ENCODE data around the gene SSC4D. TPM values are rescaled to one million over a fixed set of nuclear protein-coding genes. Genes with fewer than 3 reads are reported as not detected.
A peak's percentile ranks its signal among the peaks of the same experiment; 100 is the strongest.

The SSC4D gene
- total and polyA plus RNA-seq, 9 of the 15 experiments (the other 6 are each of a cell fraction or from before 2014, with no cell fraction given), result 0.06 to 1.1 (median 0.85) TPM; not detected in 1

- TF ChIP-seq ARID4B (CRISPR knock-in tag; IDR thresholded peaks at IDR 0.05) (no peak), NUFIP1 (IDR thresholded peaks at IDR 0.05; ENCODE audit: partially characterized antibody) (no peak), NFE2L1 (tag; IDR thresholded peaks at IDR 0.05; ENCODE audit: borderline replicate concordance, low read depth) (no peak), MAZ (CRISPR knock-in tag; conservative IDR thresholded peaks at IDR 0.05 in 1 of 2, IDR thresholded peaks at IDR 0.05 in 1 of 2) (no peak; a peak in 1 of 4 replicates), IRF9 (tag; IDR thresholded peaks at IDR 0.05) (peak; percentile 36; the same call in 1 of the 2 replicates), ZNF224 (CRISPR knock-in tag; IDR thresholded peaks at IDR 0.05) (no peak), ASH1L (IDR thresholded peaks at IDR 0.05; ENCODE audit: borderline replicate concordance, low read depth, partially characterized antibody) (peak; percentile 86), ZNF316 (IDR thresholded peaks at IDR 0.05) (no peak), SP2 (IDR thresholded peaks at IDR 0.05; ENCODE audit: extremely low read depth, low read depth, low read length, poor library complexity, severe bottlenecking) (no peak), MECOM (CRISPR knock-in tag; IDR thresholded peaks at IDR 0.05) (no peak), ZNF143 (CRISPR knock-in tag; IDR thresholded peaks at IDR 0.05) (no peak), CGGBP1 (CRISPR knock-in tag; IDR thresholded peaks at IDR 0.05) (no peak; the same call in 1 of the 2 replicates), SIN3A (IDR thresholded peaks at IDR 0.05; ENCODE audit: borderline replicate concordance in 2 of 2, control insufficient read depth in 1 of 2, low read depth in 2 of 2, low read length in 2 of 2) (no peak), SRSF9 (IDR thresholded peaks at IDR 0.05; ENCODE audit: borderline replicate concordance, low read depth, low read length) (no peak), ZC3H11A (IDR thresholded peaks at IDR 0.05; ENCODE audit: low read depth, low read length) (no peak), POLR2A (conservative IDR thresholded peaks at IDR 0.05) (peak; percentile 66; the same call in 1 of the 2 replicates), YBX1 (IDR thresholded peaks at IDR 0.05) (no peak), SIRT6 (IDR thresholded peaks at IDR 0.05; ENCODE audit: low read depth, low read length) (no peak)
- TF ChIP-seq, protein P1, sequence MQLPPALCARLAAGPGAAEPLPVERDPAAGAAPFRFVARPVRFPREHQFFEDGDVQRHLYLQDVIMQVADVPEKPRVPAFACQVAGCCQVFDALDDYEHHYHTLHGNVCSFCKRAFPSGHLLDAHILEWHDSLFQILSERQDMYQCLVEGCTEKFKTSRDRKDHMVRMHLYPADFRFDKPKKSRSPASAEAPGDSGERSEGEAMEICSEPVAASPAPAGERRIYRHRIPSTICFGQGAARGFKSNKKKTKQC (CRISPR knock-in tag; IDR thresholded peaks at IDR 0.05), result no peak
These were observed 26.2 kb downstream of the SSC4D start (continued) for GRCh38 chr7:76383089-76383944.

Measured in K562 (cell line).